ENCODE results near the gene TMEM126A. TPM values are rescaled to one million over a fixed set of nuclear protein-coding genes. Genes with fewer than 3 reads are reported as not detected.

The TMEM126A gene
- total and polyA plus RNA-seq, 2 experiments from 2014 or later = 22.9 to 69.8 TPM

GRCh38 chr11:85698195-85698594 lies 50.4 kb downstream of the TMEM126A start:
- Histone ChIP-seq H3K27ac (no peak overlapping the region), H3K9me2 (ENCODE audit: insufficient read depth) (no peaks in the 10 kb centered on the region), H3K36me3 (ENCODE audit: low read depth) (no peaks in the 10 kb centered on the region), H2AFZ (no peak overlapping the region), H3K9ac (no peak overlapping the region), H3K27me3 (replicated peaks; ENCODE audit: insufficient read depth) (no peaks in the 10 kb centered on the region), H3F3A (ENCODE audit: insufficient read depth) (peaks cover 14% of the 10 kb centered on the region), H3K4me2 (ENCODE audit: unreplicated experiment) (no peak overlapping the region), H3K79me2 (ENCODE audit: insufficient read depth) (no peaks in the 10 kb centered on the region), H3K4me1 (ENCODE audit: insufficient read depth) (peaks cover 21% of the 10 kb centered on the region), H3K4me3 (no peak overlapping the region), H4K20me1 (ENCODE audit: insufficient read depth) (no peaks in the 10 kb centered on the region), H3K9me3 (ENCODE audit: low read depth) (no peaks in the 10 kb centered on the region)
- WGBS, 2 experiments (ENCODE audit: low coverage in 1 of 2, low lambda C conversion rate in 2 of 2, missing lambda C conversion rate in 2 of 2) = 16 to 19% methylated on average over 1 of the region's 1 CpG
- in situ Hi-C loops (cut with MboI) = loop anchor here (10.0 to 25.0 kb wide), 2 partner anchors 147 to 264 kb away; no protein-coding TSS in a partner anchor
- TF ChIP-seq EZH2phosphoT487 (IDR thresholded peaks at IDR 0.05; ENCODE audit: insufficient read depth, low read depth) (no peak), EZH2 (IDR thresholded peaks at IDR 0.05; ENCODE audit: insufficient read depth, poor library complexity, severe bottlenecking) (no peak)
- no peak for DNase-seq

GRCh38 chr11:85699957-85700741 lies 52.4 kb downstream of the TMEM126A start:
- in situ Hi-C loops (cut with MboI) = loop anchor here (10.0 to 25.0 kb wide), 2 partner anchors 145 to 262 kb away; no protein-coding TSS in a partner anchor
- H3K4me3 ChIP-seq = no peak overlapping the region
- no peak overlapping the region for H3K27ac ChIP-seq
- H3K27me3 ChIP-seq (replicated peaks; ENCODE audit: insufficient read depth) = no peaks in the 10 kb centered on the region
- WGBS, 2 experiments (ENCODE audit: low coverage in 1 of 2, low lambda C conversion rate in 2 of 2, missing lambda C conversion rate in 2 of 2) = 86 to 88% methylated on average over 2 of the region's 2 CpGs
- peaks cover 13% of the 10 kb centered on the region for H3K4me1 ChIP-seq (ENCODE audit: insufficient read depth)
- no peak for TF ChIP-seq EZH2phosphoT487 (IDR thresholded peaks at IDR 0.05; ENCODE audit: insufficient read depth, low read depth)
- no peaks in the 10 kb centered on the region for H3K36me3 ChIP-seq (ENCODE audit: low read depth)
- no peaks in the 10 kb centered on the region for H3K9me2 ChIP-seq (ENCODE audit: insufficient read depth)
- no peak overlapping the region for H3K4me2 ChIP-seq (ENCODE audit: unreplicated experiment)
- DNase-seq = no peak
- H3K9me3 ChIP-seq (ENCODE audit: low read depth) = no peaks in the 10 kb centered on the region
- no peak overlapping the region for H2AFZ ChIP-seq
- no peak overlapping the region for H3K9ac ChIP-seq
- no peaks in the 10 kb centered on the region for H4K20me1 ChIP-seq (ENCODE audit: insufficient read depth)
- H3K79me2 ChIP-seq (ENCODE audit: insufficient read depth) = no peaks in the 10 kb centered on the region
- H3F3A ChIP-seq (ENCODE audit: insufficient read depth) = peaks cover 14% of the 10 kb centered on the region

- Histone ChIP-seq H3K4me3 (no peak overlapping the region), H3F3A (ENCODE audit: insufficient read depth) (peaks cover 20% of the 10 kb centered on the region), H3K4me1 (ENCODE audit: insufficient read depth) (peaks cover 17% of the 10 kb centered on the region), H3K27me3 (replicated peaks; ENCODE audit: insufficient read depth) (no peaks in the 10 kb centered on the region), H3K9me2 (ENCODE audit: insufficient read depth) (no peaks in the 10 kb centered on the region), H3K9me3 (ENCODE audit: low read depth) (no peaks in the 10 kb centered on the region), H2AFZ (no peak overlapping the region), H4K20me1 (ENCODE audit: insufficient read depth) (no peaks in the 10 kb centered on the region), H3K36me3 (ENCODE audit: low read depth) (no peaks in the 10 kb centered on the region), H3K9ac (no peak overlapping the region), H3K4me2 (ENCODE audit: unreplicated experiment) (peak overlapping the region; percentile 47), H3K27ac (no peak overlapping the region), H3K79me2 (ENCODE audit: insufficient read depth) (no peaks in the 10 kb centered on the region)
- in situ Hi-C loops (cut with MboI) = no loop called here
- WGBS, 2 experiments (ENCODE audit: low coverage in 1 of 2, low lambda C conversion rate in 2 of 2, missing lambda C conversion rate in 2 of 2) = 96 to 98% methylated on average over 3 of the region's 3 CpGs
- no peak for TF ChIP-seq EZH2phosphoT487 (IDR thresholded peaks at IDR 0.05; ENCODE audit: insufficient read depth, low read depth)
- TF ChIP-seq EZH2 (IDR thresholded peaks at IDR 0.05; ENCODE audit: insufficient read depth, poor library complexity, severe bottlenecking) = no peak
- no peak for DNase-seq
These were observed 57.2 kb downstream of the TMEM126A start for GRCh38 chr11:85704967-85705366.

- Histone ChIP-seq H3K4me2 (ENCODE audit: unreplicated experiment) (peak overlapping the region; percentile 47), H3K4me3 (no peak overlapping the region), H3K27ac (0 out of 2 replicates have a peak overlapping the region, but pooled peaks have one; percentile 13), H3K9ac (no peak overlapping the region), H3K79me2 (ENCODE audit: insufficient read depth) (no peaks in the 10 kb centered on the region), H3F3A (ENCODE audit: insufficient read depth) (peaks cover 20% of the 10 kb centered on the region), H2AFZ (no peak overlapping the region), H3K27me3 (replicated peaks; ENCODE audit: insufficient read depth) (no peaks in the 10 kb centered on the region), H3K4me1 (ENCODE audit: insufficient read depth) (peaks cover 17% of the 10 kb centered on the region), H3K9me2 (ENCODE audit: insufficient read depth) (no peaks in the 10 kb centered on the region), H3K9me3 (ENCODE audit: low read depth) (no peaks in the 10 kb centered on the region), H4K20me1 (ENCODE audit: insufficient read depth) (no peaks in the 10 kb centered on the region), H3K36me3 (ENCODE audit: low read depth) (no peaks in the 10 kb centered on the region)
- in situ Hi-C loops (cut with MboI) = no loop called here
- TF ChIP-seq EZH2phosphoT487 (IDR thresholded peaks at IDR 0.05; ENCODE audit: insufficient read depth, low read depth) (no peak), EZH2 (IDR thresholded peaks at IDR 0.05; ENCODE audit: insufficient read depth, poor library complexity, severe bottlenecking) (no peak)
- DNase-seq = peak; percentile 62
These were observed 58.0 kb downstream of the TMEM126A start for GRCh38 chr11:85705800-85706199.

Other genes starting within 250 kb of the TMEM126A start
- 1.7 and 9.0 TPM in 2 replicates for gene DLG2, start 20.6 kb upstream of the TMEM126A start, total RNA-seq (2014; rRNA removed; shearing (Covaris generic))
- gene DLG2, start 20.6 kb upstream of the TMEM126A start, polyA plus RNA-seq (2016; fragmentation: Nextera tagmentation; extraction: Ambion mirVana) = 1.1 and 1.2 TPM in 2 replicates
- 52.2 and 60.1 TPM in 2 replicates for gene TMEM126B, start 19.4 kb upstream of the TMEM126A start, total RNA-seq (2014; rRNA removed; shearing (Covaris generic))
- 53.6 and 54.9 TPM in 2 replicates for gene TMEM126B, start 19.4 kb upstream of the TMEM126A start, polyA plus RNA-seq (2016; fragmentation: Nextera tagmentation; extraction: Ambion mirVana)
- 27.6 and 43.8 TPM in 2 replicates for gene CREBZF, start 17.2 kb downstream of the TMEM126A start, total RNA-seq (2014; rRNA removed; shearing (Covaris generic))
- 10.8 and 15.0 TPM in 2 replicates for gene CREBZF, start 17.2 kb downstream of the TMEM126A start, polyA plus RNA-seq (2016; fragmentation: Nextera tagmentation; extraction: Ambion mirVana)
- gene CCDC89, start 38.2 kb downstream of the TMEM126A start, total RNA-seq (2014; rRNA removed; shearing (Covaris generic)) = 2.8 and 4.4 TPM in 2 replicates
- 3.7 and 4.6 TPM in 2 replicates for gene CCDC89, start 38.2 kb downstream of the TMEM126A start, polyA plus RNA-seq (2016; fragmentation: Nextera tagmentation; extraction: Ambion mirVana)
- 3.3 and 5.3 TPM in 2 replicates for gene SYTL2, start 163.2 kb downstream of the TMEM126A start, total RNA-seq (2014; rRNA removed; shearing (Covaris generic))
- 3.5 TPM in 2 replicates for gene SYTL2, start 163.2 kb downstream of the TMEM126A start, polyA plus RNA-seq (2016; fragmentation: Nextera tagmentation; extraction: Ambion mirVana)
- gene CCDC83, start 207.4 kb downstream of the TMEM126A start, total RNA-seq (2014; rRNA removed; shearing (Covaris generic)) = not detected in 2 replicates
- not detected in 2 replicates for gene CCDC83, start 207.4 kb downstream of the TMEM126A start, polyA plus RNA-seq (2016; fragmentation: Nextera tagmentation; extraction: Ambion mirVana)

Measured in GM23248 (cell line).